Pulmonary artery endothelial cell (primary cell): ENCODE data around the gene CACTIN. TPM values are rescaled to one million over a fixed set of nuclear protein-coding genes. Genes with fewer than 3 reads are reported as not detected.

Source experiments
- DNase-seq: peaks from one replicate; pipeline ENCODE4 v3.0.0-alpha.2; 2011; ENCODE audit warnings: low read depth, low spot score
- total RNA-seq: library from RNA; depleted of rRNA; stranded (reverse); fragments of >200 nt; gene quantifications from 2 replicates; pipeline ENCODE4 v1.2.3, GENCODE V29; 2014

CACTIN gene
- total RNA-seq, 1 donor from 2014 or later: 33.8 TPM

DNA sequence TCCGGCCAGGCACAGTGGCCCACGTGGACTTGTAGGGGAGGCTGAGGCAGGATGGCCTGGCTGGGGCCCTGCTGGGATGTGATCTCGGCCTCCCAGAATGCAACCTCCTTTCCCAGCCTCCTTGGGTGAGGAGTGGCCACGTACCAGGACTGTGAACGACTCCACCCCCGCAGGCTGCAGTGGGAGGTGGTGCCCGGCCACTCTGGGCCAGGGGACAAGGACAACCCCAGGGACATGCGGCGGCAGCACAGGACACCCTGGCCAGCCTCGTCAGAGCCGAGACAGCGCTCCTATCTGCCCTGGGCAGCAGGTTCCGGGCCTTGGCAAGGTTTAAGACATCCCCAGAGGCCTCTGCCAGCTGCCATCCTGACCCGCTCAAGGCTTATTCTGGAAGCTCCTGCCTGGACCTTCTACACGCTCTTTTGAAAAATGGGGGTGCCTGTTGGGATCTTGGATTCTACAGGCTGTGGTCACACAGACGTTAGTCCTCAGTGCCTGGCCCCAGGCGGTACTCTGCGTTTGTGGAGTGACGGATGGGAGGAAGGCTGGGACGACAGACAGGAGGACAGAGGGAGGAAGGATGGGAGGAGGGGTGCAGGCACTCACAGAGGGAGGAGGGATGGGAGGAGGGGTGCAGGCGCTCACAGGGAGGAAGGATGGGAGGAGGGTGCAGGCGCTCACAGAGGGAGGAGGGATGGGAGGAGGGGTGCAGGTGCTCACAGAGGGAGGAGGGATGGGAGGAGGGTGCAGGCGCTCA lies 19.9 kb upstream of the CACTIN start:
- no peak for DNase-seq

DNA sequence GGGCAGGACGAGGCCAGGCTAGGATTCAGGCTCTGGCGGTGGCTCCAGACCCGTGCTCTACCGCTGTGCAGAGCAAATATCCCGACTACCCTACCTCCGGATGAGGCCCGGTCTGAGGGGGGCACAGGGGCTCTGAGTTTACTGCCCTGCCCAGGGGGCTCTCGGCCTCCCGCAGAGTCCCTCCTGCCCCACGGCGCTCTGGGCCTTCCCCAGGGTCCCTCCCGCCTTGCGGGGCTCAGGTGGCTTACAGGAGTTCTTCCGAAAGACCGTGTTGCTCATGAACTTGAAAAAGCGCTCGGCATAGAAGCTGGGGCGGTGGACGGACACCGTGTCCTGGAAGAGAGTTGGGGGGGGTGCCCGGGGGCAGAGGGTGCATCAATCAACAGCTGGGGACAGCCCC lies 19.1 kb upstream of the CACTIN start:
- DNase-seq: no peak

DNA sequence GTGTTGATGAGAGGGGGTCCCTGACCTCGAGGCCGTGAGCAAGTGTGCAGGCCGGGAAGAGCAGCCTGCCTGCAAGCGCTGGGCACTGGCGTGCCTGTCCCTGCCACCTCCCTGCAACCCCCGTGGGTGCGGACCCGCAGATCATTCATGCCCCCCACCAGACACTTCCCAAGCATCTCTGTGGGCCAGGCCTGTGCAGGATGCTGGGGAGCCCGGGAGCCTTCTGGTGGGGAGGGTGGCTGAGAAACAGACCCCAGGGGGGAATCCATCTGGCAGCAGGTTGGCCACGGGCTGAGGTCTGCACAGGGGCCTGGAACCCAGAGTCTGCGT lies 18.4 kb upstream of the CACTIN start:
- no peak for DNase-seq

DNA sequence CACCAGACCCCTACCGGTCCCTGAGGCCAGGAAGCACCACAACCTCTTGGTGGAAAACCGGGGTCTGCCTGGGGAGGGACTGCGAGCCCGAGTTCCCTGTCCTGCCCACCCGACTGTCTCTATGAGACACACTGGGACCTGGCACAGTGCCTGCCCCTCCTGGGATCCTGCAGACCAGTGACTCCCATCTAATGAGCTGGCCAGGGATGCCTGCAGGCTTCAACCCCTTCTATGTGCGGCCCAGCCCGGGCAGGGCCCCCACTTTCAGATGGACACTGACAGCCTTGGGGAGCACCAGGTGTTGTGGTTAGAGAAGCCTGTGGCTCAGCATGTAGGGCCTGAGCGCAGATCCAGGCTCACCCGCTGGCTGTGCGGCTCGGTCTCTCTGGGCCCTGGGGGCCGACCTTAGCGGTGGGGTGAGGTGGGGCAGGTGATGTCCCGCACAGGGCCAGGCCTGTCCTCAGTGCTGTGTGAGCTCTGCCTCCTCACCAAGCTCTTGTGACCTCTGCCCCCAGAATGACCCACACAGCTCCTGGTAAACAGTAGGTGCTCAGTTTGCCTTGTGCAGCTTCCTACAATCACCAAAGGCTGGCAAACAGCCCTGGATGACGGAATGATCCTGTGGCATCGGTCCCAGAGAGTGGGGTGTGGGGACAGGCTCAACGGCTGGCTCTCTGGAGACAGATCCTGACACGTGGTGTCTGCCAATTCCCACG lies 17.9 kb upstream of the CACTIN start:
- no peak for DNase-seq

DNA sequence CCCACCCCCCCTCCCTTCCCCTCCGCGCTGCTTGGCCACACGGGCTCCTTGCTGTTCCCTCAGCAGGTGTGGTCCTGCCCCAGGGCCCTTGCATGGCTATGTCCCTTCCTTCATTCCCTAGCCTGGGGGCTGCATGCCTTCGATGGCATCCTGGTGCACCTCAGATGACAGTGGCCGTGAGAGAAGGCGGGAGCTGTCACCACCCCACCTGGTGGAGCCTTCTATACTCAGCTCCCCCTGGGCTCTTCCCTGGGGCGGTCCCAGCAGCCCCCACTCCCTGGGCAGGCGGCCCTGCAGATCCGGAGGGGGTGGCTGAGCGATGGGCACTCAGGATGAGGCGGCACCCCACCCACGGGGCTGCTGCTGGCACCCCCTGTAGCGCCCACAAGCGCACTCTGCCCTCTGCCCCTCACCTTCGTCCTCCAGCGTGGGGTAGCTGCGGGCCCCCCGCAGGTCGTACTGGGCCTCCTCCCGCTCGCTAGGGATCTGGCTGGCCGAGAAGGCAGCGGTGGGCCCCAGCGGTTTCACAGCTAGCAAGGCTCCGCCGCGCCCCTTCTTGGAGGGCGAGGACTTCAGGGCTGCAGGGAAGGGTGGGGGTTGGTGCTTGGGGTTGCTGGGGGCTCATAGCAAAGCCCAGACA lies 17.2 kb upstream of the CACTIN start:
- no peak for DNase-seq

DNA sequence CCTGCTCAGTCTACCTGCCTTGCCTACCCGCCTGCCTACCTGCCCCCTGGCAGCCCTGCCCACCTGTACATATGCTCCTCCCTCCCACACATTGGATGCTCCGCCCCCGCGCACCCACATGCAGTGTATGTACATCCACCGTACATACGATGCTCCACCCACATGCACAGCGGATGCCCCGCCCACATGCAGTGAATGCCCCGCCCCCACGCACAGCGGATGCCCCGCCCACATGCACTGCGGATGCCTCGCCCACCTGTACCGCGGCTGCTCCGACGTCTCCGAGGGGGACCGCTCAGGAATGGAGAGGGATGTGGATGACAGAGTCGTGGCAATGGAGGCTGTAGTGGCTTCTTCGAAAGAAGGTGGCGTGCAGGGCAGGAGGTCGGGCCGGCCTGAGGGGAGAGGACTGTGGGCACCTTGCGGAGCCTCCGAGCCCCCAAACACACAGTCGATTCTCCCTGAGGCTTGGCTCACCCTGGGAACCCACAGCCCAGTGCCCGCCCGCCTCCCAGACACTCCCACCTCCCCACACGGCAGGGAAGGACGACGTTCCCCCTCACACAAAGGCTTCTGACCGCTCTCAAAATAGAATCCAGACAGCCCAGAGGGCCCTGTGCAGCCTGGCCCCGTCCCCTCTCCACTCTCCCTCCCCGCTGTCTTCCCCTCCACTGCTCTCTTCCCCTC lies 16.5 kb upstream of the CACTIN start:
- no peak for DNase-seq

DNA sequence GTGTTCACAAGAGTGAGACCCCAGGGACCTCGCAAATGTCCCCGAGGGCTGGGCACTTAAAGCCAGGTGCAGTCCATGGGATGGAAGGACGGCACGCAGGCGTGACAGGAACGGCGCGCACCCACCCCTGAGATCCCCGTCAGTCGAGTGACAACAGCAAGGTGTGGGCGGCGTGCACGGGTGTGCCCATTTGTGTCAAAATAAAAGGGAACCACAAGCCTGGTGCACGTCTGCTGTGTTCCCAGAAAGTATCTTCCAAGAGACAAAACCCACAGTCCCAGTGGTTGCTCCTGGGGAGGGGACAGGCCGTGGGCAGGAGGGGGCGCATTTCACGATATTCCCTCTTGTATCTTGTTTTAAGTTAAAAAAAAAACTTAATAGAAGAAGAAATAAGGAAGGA lies 15.7 kb upstream of the CACTIN start:
- DNase-seq: no peak

DNA sequence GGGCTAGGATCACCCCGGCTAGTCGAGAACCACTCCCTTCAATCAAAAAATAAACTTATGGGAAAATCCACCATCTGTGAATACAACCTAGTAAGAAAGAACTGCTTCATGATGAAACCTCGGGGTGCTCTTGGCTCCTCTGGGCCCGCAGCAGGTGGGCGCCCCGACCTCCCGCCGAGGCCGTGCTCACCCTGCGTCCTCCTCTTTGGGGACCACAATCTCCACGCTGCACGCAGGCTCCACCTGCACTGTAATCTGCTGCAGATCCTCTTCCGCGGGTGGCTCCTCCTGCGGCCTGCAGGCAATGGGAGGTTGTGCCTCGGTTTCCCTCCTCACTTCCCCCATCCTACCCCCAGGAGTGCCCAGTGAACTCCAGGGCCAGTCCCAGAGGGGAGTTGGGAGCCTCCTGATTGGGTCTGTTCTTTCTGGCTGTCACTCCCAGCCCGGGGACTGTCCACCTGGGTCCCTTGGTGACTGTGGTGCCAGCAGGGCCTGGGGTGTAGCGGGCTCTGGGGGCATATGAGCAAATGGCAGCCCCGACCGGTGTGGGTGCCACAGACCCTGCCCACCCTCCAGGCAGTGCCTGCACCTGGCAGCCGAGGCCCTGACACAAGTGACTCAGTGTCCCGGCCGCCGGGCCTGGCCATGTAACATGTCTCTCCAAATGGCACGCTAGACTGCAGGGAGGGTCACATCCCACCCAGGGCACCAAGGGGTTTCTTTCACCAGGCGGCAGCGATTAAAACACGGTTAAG lies 15.1 kb upstream of the CACTIN start:
- DNase-seq: no peak

DNA sequence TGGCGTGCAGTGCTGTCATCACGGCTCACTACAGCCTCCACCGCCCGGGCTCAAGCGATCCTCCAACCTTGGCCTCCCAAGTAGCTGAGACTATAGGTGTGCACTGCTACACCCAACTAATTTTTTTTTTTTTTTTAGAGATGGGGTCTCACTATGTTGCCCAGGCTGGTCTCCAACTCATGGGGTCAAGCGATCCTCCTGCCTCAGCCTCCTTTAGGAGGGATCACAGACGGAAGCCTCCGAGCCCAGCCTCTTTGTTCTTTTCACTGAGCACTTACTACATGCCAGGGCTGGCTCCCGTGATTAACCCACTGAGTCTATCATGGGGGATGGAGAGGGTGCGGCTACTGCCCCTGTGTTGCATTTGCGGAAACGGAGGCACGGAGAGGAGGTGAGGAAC lies 12.9 kb upstream of the CACTIN start:
- DNase-seq: no peak

DNA sequence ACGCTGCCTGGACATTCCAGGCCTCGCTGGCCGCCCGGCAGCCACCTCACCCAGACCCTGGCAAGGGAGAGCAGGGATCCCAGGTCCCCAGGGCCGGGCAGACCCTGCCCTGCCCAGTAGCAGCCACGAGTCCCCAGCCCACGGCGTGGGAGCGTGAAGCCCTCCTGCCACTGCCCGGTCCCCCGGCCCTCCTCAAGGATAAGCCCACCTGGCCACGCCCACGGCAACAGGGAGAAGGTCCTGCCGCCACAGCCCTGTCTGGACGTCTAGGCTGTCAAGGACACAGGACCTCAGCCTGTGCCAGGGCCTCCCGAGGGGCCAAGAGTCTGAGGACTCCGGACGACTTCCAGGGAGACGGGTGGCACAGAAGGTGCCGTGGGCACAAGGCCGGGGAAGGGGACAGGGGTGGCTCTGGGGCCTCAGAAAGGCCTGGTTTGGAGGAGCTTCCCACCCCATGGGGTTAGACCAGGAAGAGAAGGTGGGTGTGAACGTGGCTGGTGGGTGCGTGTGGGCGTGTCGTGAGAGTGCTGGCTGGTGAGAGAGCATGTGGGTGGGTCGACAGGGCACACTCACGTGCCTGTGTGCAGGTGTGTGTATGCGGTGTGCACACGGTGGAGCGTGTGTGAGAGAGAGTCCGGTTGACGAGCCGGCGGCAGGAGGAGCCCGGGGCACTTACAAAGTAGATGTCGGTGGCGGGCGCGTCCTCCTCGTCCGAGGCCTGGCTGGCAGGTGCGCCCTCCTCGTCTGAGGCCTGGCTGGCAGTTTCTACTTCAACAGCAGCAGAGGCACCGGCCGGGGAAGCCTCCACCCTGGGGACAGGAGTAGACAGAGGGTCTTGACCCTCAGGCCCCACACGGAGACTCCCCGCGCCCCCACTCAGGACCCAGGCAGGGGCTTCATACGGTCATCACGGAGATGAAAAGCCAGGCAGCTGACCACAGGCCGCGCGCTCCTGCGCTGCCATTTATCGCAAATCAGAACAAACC lies 11.9 kb upstream of the CACTIN start:
- DNase-seq: no peak

DNA sequence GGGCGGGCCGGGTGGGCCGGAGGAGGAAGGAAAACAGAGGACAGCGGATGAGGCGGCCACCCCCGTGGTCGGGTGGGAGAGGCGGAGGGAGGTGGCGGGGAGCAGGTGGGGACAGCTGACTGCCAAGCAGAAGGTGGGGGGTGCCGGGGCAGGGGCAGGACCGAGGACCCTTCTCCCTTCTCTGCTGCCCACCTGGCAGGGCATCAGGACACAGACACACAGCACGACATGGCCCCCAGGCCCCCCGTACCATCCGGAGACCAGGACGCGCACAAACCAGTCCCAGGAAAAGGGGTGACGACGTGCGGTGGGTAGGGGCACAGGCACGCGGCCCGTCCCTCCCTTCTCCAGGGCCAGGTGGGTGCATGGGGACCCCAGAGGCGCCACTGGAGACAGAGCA lies 11.0 kb upstream of the CACTIN start:
- DNase-seq: no peak

DNA sequence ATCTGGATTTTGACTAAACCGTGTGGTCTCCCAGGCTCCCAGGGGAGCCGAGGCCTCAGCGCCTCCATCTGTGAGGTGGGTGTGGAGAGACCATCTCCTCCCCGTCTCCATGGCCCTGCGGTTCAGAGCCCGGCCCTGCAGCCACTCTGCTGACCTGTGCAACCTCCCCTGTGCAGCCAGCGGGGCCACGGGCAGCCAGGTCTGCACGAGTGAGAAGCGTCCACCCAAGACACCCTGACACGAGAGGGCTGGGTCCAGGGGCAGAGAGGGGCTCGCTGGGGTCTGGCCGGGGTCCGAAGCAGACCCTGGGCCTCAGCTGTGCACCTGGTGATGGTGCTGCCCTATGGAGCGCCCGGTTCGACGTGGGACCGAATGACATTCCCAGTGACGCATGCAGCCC lies 10.4 kb upstream of the CACTIN start:
- no peak for DNase-seq

DNA sequence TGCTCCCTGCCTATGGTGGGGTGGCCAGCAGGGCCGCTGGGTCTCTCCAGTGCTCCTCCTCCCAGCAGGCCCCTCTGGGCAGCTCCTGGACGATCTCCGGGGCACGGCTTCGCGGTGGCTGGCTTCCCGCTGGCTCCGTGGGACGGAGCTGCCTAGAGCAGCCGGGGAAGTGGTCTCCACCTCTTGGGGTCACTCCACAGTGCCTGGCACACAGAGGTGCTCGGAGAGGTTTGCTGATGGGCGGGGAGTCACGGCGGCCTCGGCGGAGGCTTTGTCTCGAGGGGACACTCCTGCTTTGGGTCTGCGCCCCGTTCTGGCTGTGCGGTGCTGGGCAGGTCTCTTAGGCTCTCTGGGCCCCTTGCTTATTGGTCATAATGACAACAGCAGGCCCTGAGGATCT lies 9.9 kb upstream of the CACTIN start:
- no peak for DNase-seq

DNA sequence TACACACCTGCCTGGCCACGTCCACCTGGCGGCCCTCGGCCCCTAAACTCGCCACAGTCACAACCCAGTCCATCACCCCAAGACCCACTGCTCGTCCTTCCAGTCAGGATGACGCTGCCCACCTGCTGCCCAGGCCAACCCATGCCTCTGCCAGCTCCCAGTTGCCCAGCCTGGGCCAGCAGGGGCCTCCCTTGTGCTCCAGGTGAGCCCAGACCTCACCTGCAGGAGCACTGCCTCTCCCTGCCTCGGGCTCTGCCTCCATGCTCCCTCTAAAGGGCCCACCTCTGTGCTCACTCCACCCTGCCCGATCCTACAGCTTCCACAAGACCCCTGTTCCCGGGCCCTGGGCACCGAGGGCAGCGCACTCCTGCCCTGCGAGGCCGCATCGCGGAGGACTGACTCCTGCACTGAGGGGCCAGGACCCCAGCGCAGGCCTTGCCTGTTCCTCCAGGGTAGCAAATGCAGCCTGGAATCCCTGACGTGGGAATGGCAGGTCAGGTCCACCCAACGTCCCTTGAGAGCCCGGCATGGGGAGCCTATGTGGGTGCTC lies 8.0 kb upstream of the CACTIN start:
- DNase-seq: no peak

DNA sequence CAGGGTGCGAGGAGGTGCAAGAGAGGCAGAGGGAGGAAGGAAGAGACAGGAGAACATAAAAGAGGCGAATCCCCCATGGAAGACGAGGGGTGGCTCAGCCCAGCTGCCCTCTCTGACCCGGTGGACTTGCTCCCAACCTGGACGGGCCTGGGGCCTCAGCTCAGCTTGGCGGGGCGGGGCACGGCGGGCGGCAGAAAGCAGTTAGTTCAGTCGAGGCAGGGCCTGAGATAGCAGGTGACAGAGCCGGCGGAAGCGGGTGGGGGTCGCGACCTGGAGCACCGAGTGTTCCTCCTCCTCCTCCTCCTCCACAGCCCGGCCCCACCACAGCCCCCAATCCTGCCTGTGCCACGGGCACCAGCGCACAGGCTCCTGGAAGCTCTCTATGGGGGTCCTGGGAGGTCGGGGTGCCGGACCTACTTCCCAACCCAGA lies 7.0 kb upstream of the CACTIN start:
- DNase-seq: no peak

DNA sequence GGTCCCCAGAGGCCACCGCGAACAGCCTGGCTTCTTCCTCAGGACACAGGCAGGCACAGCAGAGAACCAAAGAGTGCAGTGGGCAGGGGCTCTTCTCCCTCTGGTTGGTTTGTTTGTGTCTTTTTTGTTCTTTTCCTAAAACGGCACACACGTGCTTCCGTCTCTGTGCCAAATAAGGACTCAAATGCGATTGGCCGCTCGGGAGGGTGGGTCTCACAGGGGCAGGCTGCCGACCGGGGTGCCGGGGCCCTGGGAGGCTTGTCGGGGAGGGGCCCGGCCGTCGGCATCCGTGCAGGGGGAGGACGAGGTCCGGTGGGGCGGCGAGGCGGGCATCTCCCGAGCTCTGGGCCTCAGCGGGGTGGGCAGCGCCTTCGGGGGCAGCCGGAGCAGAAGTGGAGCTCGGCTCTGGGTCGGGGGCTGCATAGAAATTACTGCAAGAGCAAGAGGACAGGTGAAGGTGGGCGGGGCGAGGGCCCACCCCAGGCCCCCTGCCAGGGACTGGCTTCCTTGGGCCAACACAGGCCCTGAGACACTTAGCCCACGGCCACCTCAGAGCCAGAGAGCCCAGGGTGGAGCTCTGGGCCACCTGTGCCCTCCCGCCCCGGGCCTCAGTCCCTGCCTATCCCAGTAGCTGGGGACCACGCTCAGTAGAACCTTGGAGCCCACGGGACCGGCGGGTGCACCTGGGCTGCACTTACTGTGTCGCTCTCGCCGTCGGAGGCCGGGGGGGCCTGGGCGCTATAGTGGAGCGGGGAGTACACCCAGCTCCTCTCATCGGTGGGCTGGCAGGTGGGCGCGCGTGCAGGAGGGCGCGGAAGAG lies 6.4 kb upstream of the CACTIN start:
- DNase-seq: no peak

DNA sequence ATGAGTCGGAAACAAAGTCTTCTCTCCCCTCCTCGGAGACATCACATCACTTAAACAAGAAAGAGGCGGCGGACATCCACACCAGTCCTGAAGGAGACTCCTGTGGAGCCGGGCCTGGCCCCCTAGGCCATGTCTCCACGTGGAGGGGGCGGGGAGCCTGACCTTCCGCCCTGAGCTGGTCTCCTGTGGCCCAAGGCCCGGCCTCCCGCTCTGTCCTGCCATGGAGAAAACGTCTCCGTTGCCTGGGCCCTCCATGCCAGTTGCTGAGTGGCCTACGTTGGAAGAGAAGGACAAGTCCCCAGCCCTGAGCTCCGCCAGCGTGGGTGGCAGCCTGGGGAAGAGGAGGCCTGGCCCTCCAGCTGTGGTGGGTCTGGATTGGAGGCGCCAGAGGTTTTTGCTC lies 5.5 kb upstream of the CACTIN start:
- DNase-seq: no peak

DNA sequence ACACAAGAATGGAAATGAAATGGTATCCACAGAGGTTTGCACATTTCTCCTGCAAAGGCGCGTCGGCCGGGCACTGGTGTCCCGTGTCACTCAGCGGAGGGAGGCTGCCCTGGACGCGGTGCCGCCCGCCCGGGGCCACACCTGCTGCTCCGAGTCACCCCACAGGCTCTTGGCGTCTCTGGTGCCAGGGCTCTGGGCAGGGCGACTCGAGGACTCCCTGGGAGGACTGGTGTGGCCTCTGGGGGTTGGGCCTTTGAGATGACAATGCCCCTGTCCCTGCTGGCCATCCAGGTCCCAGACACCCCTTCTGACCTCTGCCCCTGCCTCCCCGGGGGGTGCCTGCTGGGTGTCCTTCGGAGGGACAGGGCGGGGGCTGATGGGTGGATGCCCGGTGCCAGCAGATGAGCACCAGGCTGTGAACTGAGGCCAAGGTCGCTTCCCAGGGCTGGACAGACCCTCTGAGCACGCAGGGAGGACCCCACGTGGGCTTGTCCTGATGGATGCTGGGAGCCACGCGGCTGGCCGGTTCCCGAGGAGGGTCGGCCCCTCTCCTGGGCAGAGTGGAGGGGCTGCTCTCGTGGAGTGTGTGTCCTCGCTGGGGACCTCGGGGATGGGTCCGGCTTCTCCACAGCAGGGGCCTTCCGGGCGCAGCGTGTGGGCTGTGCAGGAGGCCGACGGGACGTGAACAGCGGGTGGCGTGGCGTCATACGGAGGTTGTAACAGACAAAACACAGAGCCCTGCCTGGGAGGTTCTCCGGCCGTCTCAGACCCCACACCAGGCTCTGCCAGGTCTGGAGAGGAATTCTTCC lies 4.7 kb upstream of the CACTIN start:
- DNase-seq: no peak
